GM18505 (cell line): Measurements from ENCODE around the gene TTR.

Experiments
- ATAC-seq: cut with Tn5 transposase; IDR thresholded peaks from one replicate; pipeline ENCODE4 v1.9.1; 2021; ENCODE audit not compliant: unreplicated experiment
- POLR2A ChIP-seq: IDR thresholded peaks from 4 replicates; pipeline ENCODE4 v1.6.1; 2011; ENCODE audit warnings: borderline replicate concordance; ENCODE audit not compliant: insufficient read depth, insufficient read length; ENCODE audit errors: extremely low read depth

Gene TTR

GRCh38 chr18:31617031-31617717 is 25.5 kb downstream of the TTR start:
- ATAC-seq = no peak
- TF ChIP-seq POLR2A = no peak

DNA sequence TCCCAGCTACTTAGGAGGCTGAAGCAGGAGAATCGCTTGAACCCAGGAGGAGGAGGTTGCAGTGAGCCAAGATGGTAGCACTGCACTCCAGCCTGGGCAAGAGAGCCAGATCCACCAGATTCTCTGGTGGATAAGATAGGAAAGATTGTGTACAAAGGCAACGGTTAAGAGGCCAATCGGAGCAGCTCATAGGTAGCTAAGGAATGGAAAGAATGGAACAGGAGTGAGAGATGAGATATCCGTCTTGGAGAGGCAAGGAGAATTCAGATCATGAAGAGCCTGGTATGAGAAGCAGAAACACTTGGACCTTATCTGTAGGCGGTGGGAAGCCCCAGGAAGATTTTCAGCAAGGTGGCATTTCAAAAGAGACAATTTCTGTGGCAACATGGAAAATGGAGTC is 27.1 kb downstream of the TTR start:
- no peak for TF ChIP-seq POLR2A
- ATAC-seq = no peak

- no peak for ATAC-seq
- no peak for TF ChIP-seq POLR2A
These were observed 27.6 kb downstream of the TTR start for GRCh38 chr18:31619291-31619690.

DNA sequence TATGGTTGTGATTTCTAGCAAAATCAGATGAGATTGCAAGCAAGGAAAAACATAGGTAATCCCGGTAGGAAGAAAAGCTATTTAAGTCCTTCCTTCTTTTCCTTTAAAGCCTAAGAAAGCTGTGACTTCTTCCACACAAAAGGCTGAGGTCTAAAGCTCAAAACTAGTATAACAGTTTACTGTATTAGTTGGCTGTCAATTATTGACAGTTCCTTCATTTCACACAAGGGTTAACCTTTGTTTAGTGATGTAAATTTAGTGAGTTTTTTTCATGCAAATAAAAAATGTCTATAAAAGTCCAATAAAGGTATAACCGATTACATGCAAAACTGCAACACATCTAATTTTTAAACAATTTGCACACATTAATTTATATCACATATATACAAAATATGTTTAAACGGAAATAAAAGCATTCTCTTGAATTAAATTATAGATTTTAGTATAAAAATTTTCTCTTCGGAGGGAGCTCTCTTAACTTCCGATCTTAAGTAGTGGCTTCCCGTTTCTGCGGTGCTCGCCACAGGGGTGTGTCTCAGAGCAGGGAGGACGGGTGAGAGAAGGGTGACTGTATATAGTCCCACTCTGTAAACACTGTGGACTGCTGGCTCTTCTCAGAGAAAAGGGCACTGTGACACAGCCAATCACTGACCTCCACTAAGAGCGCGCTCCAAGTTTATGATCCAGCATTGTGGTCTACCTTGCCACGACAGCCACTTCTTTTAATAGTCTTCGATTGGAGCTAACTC is 33.4 kb downstream of the TTR start:
- no peak for TF ChIP-seq POLR2A
- ATAC-seq = no peak

- no peak for ATAC-seq
- TF ChIP-seq POLR2A = no peak
These were observed 34.7 kb downstream of the TTR start for GRCh38 chr18:31626409-31626808.

- TF ChIP-seq POLR2A = no peak
- no peak for ATAC-seq
These were observed 38.9 kb downstream of the TTR start for GRCh38 chr18:31630549-31630948.

GRCh38 chr18:31631526-31631925 is 39.8 kb downstream of the TTR start:
- no peak for ATAC-seq
- no peak for TF ChIP-seq POLR2A

DNA sequence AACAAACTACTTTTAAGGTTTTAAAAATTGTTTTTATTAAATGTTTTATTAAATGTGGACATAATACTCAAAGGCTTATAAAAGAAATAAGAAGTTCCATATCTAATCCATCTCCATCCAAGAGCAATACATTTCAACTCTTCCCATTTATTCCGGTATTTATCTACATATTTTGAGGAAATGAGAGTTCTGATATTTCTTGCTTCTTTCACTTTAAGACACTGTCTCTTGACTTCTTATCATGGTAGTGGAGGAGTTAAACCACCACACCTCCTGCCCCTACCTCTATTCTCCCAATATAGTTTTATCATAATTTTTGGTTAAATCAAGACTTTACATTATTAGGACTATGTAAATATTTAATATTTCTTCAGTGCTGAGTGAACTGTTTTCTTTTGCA is 40.7 kb downstream of the TTR start:
- ATAC-seq = no peak
- TF ChIP-seq POLR2A = no peak

GRCh38 chr18:31633392-31634330 is 42.0 kb downstream of the TTR start:
- peak; percentile 28 for ATAC-seq
- no peak for TF ChIP-seq POLR2A

DNA sequence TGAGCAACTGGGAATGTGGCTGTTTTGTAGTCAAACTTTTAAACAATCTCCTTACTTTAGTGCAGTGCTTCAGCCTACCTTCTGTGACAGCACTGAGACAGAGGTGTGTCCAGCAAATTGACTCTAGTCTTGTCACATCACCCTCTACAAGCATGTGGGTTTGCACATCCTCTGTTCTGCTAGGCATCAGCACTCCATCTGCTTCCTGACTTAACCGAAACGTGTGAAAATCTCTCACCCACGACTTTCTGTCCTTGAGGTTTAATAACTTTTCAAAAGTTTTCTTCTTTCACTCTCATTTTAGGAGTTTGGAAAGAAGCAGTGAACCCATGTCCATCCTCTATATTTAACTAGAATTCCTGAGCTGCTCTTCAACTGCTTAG is 42.6 kb downstream of the TTR start:
- peak; percentile 97 for ATAC-seq
- TF ChIP-seq POLR2A = no peak

GRCh38 chr18:31636387-31636786 is 44.7 kb downstream of the TTR start:
- ATAC-seq = no peak
- no peak for TF ChIP-seq POLR2A

DNA sequence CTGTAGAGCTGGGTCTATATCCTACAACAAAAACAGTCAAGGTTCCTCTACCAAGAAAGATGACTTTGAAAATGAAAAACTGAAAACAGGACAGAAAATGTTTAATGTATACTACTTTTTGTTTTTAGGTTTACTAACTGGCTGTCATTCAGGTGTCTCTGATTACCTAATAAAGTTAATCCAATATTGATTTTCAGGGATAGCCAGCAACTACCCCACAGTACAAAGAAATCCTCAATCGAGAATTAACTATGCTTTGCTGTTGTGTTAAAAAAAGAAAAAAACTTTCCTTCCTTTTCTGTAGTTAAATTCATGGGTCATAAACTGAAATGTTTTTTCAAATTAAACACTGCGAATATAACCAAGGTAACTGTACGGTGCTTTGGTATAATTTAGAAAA is 45.8 kb downstream of the TTR start:
- TF ChIP-seq POLR2A = no peak
- ATAC-seq = no peak

GRCh38 chr18:31643003-31643402 is 51.3 kb downstream of the TTR start:
- TF ChIP-seq POLR2A = no peak
- ATAC-seq = no peak
